Neural cell (in vitro differentiated cells): Measurements from ENCODE around the gene FOXP2.

Experiments used
- CTCF ChIP-seq: fragments of 450-650 bp; IDR thresholded peaks from 2 replicates; pipeline ENCODE4 v1.5.1; 2014; ENCODE audit warnings: antibody characterized with exemption, mild to moderate bottlenecking, moderate library complexity; ENCODE audit not compliant: poor library complexity, severe bottlenecking
- POLR2AphosphoS5 ChIP-seq: IDR thresholded peaks from 2 replicates; pipeline ENCODE4 v1.6.1; 2012

DNA sequence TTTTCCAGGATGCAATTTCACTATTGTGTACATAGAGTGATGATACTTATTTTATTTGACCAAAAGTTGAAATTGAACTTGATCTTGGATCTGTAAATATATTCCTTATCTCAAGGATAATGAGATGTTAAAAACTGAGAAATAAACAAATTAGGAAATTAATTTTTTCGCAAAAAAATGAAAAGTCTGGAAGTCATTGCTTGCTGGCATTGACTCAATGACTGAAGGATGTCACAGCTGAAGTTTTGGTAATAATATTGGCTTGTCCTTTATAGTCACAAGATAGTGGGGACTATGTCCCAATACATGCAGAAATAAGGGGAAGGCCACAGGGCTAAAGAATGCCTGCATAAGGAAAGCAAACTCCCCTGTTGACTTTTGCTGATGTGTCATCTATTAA, 92.8 kb downstream of the FOXP2 start:
- TF ChIP-seq CTCF (no peak), POLR2AphosphoS5 (no peak)
